CD8-positive, alpha-beta memory T cell (primary cell): ENCODE results near the gene CSF1R. TPM values are rescaled to one million over a fixed set of nuclear protein-coding genes. Genes with fewer than 3 reads are reported as not detected.

ENCODE experiments used
- CTCF ChIA-PET: fragments of 350-600 bp; sonication (Branson Sonifier 250); formaldehyde crosslinking; loops from one replicate; lab custom pipeline; 2021; ENCODE audit warnings: antibody characterized with exemption; lab: Charles Lee
- POLR2A ChIA-PET: fragments of 350-600 bp; sonication (Branson Sonifier 250); formaldehyde crosslinking; loops from one replicate; lab custom pipeline; 2021; ENCODE audit warnings: antibody characterized with exemption; lab: Charles Lee
- DNase-seq, 5 donors: peaks; one replicate each; pipeline versions ENCODE4 v3.0.0 to v3.0.0-alpha.2; 2020 to 2022; ENCODE audit warnings: mixed read lengths in 1 of 5
- H3K27ac ChIP-seq: one replicate; pipeline ENCODE4 v1.7.0; 2013; ENCODE audit warnings: low read depth, mild to moderate bottlenecking, low read length, moderate library complexity
- H3K27me3 ChIP-seq: 2 replicates; pipeline ENCODE4 v1.7.0; 2013; ENCODE audit warnings: low read length, mild to moderate bottlenecking; ENCODE audit not compliant: insufficient read depth, poor library complexity, severe bottlenecking
- H3K36me3 ChIP-seq: 2 replicates; pipeline ENCODE4 v1.7.0; 2013; ENCODE audit warnings: mild to moderate bottlenecking, low read length, moderate library complexity; ENCODE audit not compliant: insufficient read depth
- H3K4me1 ChIP-seq: 2 replicates; pipeline ENCODE4 v1.7.0; 2013; ENCODE audit warnings: mild to moderate bottlenecking, low read length, moderate library complexity; ENCODE audit not compliant: insufficient read depth
- H3K4me3 ChIP-seq: 2 replicates; pipeline ENCODE4 v1.7.0; 2013; ENCODE audit warnings: mild to moderate bottlenecking, low read length
- H3K9me3 ChIP-seq: 2 replicates; pipeline ENCODE4 v1.7.0; 2013; ENCODE audit warnings: mild to moderate bottlenecking, low read length
- H3K27ac Mint-ChIP-seq, 8 donors: one replicate each; pipeline ENCODE4 v1.8.0; 2020 to 2021; ENCODE audit warnings: mixed read lengths in 8 of 8, mild to moderate bottlenecking in 6 of 8, inconsistent platforms in 3 of 8, moderate library complexity in 3 of 8
- H3K27me3 Mint-ChIP-seq, 2 donors: one replicate each; pipeline ENCODE4 v1.8.0; 2020 to 2021; ENCODE audit warnings: mixed read lengths in 2 of 2, mild to moderate bottlenecking in 1 of 2, moderate library complexity in 1 of 2
- H3K36me3 Mint-ChIP-seq, 3 donors: one replicate each; pipeline ENCODE4 v1.8.0; 2020 to 2021; ENCODE audit warnings: mixed read lengths in 3 of 3, inconsistent platforms in 1 of 3, mild to moderate bottlenecking in 1 of 3
- H3K4me1 Mint-ChIP-seq, 3 donors: one replicate each; pipeline ENCODE4 v1.8.0; 2020 to 2021; ENCODE audit warnings: mixed read lengths in 3 of 3, inconsistent platforms in 1 of 3, mild to moderate bottlenecking in 1 of 3
- H3K4me3 Mint-ChIP-seq, 7 donors: one replicate each; pipeline ENCODE4 v1.8.0; 2020 to 2021; ENCODE audit warnings: mixed read lengths in 7 of 7, mild to moderate bottlenecking in 6 of 7, moderate library complexity in 4 of 7, inconsistent platforms in 2 of 7
- H3K9me3 Mint-ChIP-seq, 5 donors: one replicate each; pipeline ENCODE4 v1.8.0; 2020 to 2022; ENCODE audit warnings: mixed read lengths in 5 of 5, mild to moderate bottlenecking in 3 of 5, moderate library complexity in 2 of 5, inconsistent platforms in 1 of 5
- polyA plus RNA-seq: library from polyadenylated mRNA; unstranded; fragments of 300-500 nt; fragmentation: Illumina TruSeq; gene quantifications from one replicate; pipeline ENCODE4 v1.2.3, GENCODE V29; 2021
- total RNA-seq, 2 experiments: library from RNA; stranded (reverse); gene quantifications; one replicate each; pipeline ENCODE4 v1.2.3, GENCODE V29; 2021

The CSF1R gene
- total and polyA plus RNA-seq, 3 experiments from 2014 or later = 0.59 to 2.7 (median 1.7) TPM

DNA sequence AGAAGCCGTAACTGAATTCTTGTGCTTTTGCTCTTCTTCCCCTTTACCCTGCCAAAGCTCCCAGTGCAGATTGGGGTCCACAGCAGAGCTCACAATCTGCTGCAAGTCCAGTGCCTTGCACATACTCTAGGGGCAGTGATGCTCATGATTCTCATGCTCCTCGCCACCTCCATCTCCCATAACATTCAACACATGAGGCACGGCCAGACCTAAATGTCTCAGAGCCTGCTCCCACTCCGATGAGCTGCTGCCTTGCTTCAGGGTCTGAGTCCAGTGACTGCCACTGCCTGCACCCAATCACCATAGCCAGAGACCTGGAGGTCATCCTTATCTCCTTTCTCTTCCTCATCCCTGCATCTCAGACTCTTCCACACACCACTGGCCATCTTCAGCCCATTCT, 10.5 kb downstream of the CSF1R start:
- POLR2A ChIA-PET = no interaction called here
- no peak overlapping the region for H3K4me3 ChIP-seq
- peaks cover 5% of the 10 kb centered on the region for H3K27me3 ChIP-seq
- H3K27ac ChIP-seq = no peak overlapping the region
- H3K9me3 ChIP-seq = no peaks in the 10 kb centered on the region
- H3K27me3 Mint-ChIP-seq = peaks cover 6 to 18% of the 10 kb centered on the region in 2 donors
- no peaks in the 10 kb centered on the region for H3K4me1 Mint-ChIP-seq
- H3K36me3 ChIP-seq = no peaks in the 10 kb centered on the region
- H3K4me3 Mint-ChIP-seq = no peak overlapping the region
- H3K27ac Mint-ChIP-seq = no peak overlapping the region
- H3K36me3 Mint-ChIP-seq = no peaks in the 10 kb centered on the region
- no peak for DNase-seq
- H3K9me3 Mint-ChIP-seq = no peaks in the 10 kb centered on the region
- CTCF ChIA-PET = no interaction called here
- H3K4me1 ChIP-seq = no peaks in the 10 kb centered on the region

GRCh38 chr5:150075233-150075632, 11.1 kb downstream of the CSF1R start:
- Histone ChIP-seq H3K27me3 (peaks cover 5% of the 10 kb centered on the region), H3K4me1 (no peaks in the 10 kb centered on the region), H3K9me3 (no peaks in the 10 kb centered on the region), H3K36me3 (no peaks in the 10 kb centered on the region), H3K4me3 (no peak overlapping the region), H3K27ac (no peak overlapping the region)
- CTCF ChIA-PET = no interaction called here
- Mint-ChIP-seq H3K9me3 (no peaks in the 10 kb centered on the region), H3K36me3 (no peaks in the 10 kb centered on the region), H3K27me3 (peaks cover 6 to 18% of the 10 kb centered on the region in 2 donors), H3K4me3 (no peak overlapping the region), H3K27ac (no peak overlapping the region), H3K4me1 (no peaks in the 10 kb centered on the region)
- POLR2A ChIA-PET = no interaction called here
- no peak for DNase-seq

- Mint-ChIP-seq H3K27me3 (peaks cover 3 to 10% of the 10 kb centered on the region in 2 donors), H3K4me3 (no peak overlapping the region), H3K36me3 (no peaks in the 10 kb centered on the region), H3K9me3 (no peaks in the 10 kb centered on the region), H3K4me1 (no peaks in the 10 kb centered on the region), H3K27ac (no peak overlapping the region)
- Histone ChIP-seq H3K27me3 (peaks cover 5% of the 10 kb centered on the region), H3K36me3 (no peaks in the 10 kb centered on the region), H3K27ac (no peak overlapping the region), H3K4me3 (no peak overlapping the region), H3K9me3 (no peaks in the 10 kb centered on the region), H3K4me1 (no peaks in the 10 kb centered on the region)
- DNase-seq = no peak
- ChIA-PET CTCF (interaction anchor here (0.9 kb wide), 1 partner anchor 11 kb away, joined by 3 read pairs; no protein-coding TSS in a partner anchor), POLR2A (no interaction called here)
These were observed 12.7 kb downstream of the CSF1R start for GRCh38 chr5:150073677-150074076.

DNA sequence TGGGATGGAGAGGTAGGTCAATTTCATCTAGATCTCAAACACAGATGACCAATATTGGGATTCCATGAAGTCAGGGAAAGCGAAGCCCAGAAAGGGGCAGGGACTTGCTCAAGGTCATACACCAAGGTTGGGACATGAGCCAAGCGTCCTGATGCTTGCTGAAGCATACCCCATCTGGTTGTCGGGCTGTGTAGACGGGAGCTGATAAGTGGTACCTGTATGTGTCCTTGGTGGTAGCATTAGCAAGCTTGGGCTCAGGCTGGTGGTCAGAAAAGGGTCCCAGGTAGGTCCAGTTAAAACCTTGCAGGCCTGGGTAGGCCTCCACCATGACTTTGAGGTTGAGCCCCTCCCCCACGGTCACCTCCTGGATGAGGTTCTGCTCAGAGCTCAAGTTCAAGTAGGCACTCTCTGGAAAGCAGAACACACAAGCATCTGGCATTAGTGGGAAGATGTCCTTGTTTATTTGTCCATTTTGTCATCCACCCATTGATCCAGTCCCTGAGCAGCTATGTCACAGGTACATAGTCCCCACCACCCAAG, 13.2 kb downstream of the CSF1R start:
- H3K27me3 ChIP-seq = peaks cover 5% of the 10 kb centered on the region
- no peaks in the 10 kb centered on the region for H3K4me1 Mint-ChIP-seq
- no peak overlapping the region for H3K4me3 ChIP-seq
- no peaks in the 10 kb centered on the region for H3K36me3 ChIP-seq
- peaks cover 2 to 6% of the 10 kb centered on the region in 2 donors for H3K27me3 Mint-ChIP-seq
- H3K9me3 Mint-ChIP-seq = no peaks in the 10 kb centered on the region
- POLR2A ChIA-PET = no interaction called here
- no peaks in the 10 kb centered on the region for H3K4me1 ChIP-seq
- CTCF ChIA-PET = no interaction called here
- no peak for DNase-seq
- no peak overlapping the region for H3K4me3 Mint-ChIP-seq
- H3K27ac ChIP-seq = no peak overlapping the region
- no peaks in the 10 kb centered on the region for H3K9me3 ChIP-seq
- H3K36me3 Mint-ChIP-seq = no peaks in the 10 kb centered on the region
- H3K27ac Mint-ChIP-seq = no peak overlapping the region

- Mint-ChIP-seq H3K27me3 (peaks cover 0 to 2% of the 10 kb centered on the region in 2 donors), H3K4me3 (no peak overlapping the region)
- DNase-seq = no peak
These were observed 15.5 kb downstream of the CSF1R start for GRCh38 chr5:150070821-150071220.

GRCh38 chr5:150069672-150070627, 16.4 kb downstream of the CSF1R start:
- Mint-ChIP-seq H3K27ac (no peak overlapping the region), H3K4me3 (no peak overlapping the region), H3K9me3 (no peaks in the 10 kb centered on the region), H3K36me3 (no peaks in the 10 kb centered on the region), H3K27me3 (peaks cover 0 to 2% of the 10 kb centered on the region in 2 donors), H3K4me1 (peaks cover 4 to 7% (median 4%) of the 10 kb centered on the region in 3 donors)
- Histone ChIP-seq H3K4me3 (no peak overlapping the region), H3K36me3 (no peaks in the 10 kb centered on the region), H3K4me1 (no peaks in the 10 kb centered on the region), H3K27ac (no peak overlapping the region), H3K27me3 (peaks cover under 1% of the 10 kb centered on the region), H3K9me3 (no peaks in the 10 kb centered on the region)
- ChIA-PET POLR2A (no interaction called here), CTCF (interaction anchor here (1.2 kb wide), 1 partner anchor 15 kb away, joined by 3 read pairs; no protein-coding TSS in a partner anchor)
- no peak for DNase-seq

More at GRCh38 chr5:150070821-150071220, 15.5 kb downstream of the CSF1R start:
- H3K27me3 ChIP-seq = peaks cover 5% of the 10 kb centered on the region
- no peaks in the 10 kb centered on the region for H3K36me3 ChIP-seq
- ChIA-PET CTCF (no interaction called here), POLR2A (no interaction called here)
- H3K4me1 ChIP-seq = no peaks in the 10 kb centered on the region
- H3K27ac Mint-ChIP-seq = no peak overlapping the region
- no peak overlapping the region for H3K27ac ChIP-seq
- no peaks in the 10 kb centered on the region for H3K36me3 Mint-ChIP-seq
- no peaks in the 10 kb centered on the region for H3K9me3 Mint-ChIP-seq
- H3K9me3 ChIP-seq = no peaks in the 10 kb centered on the region
- H3K4me1 Mint-ChIP-seq = peaks cover 4 to 7% (median 4%) of the 10 kb centered on the region in 3 donors
- H3K4me3 ChIP-seq = no peak overlapping the region

DNA sequence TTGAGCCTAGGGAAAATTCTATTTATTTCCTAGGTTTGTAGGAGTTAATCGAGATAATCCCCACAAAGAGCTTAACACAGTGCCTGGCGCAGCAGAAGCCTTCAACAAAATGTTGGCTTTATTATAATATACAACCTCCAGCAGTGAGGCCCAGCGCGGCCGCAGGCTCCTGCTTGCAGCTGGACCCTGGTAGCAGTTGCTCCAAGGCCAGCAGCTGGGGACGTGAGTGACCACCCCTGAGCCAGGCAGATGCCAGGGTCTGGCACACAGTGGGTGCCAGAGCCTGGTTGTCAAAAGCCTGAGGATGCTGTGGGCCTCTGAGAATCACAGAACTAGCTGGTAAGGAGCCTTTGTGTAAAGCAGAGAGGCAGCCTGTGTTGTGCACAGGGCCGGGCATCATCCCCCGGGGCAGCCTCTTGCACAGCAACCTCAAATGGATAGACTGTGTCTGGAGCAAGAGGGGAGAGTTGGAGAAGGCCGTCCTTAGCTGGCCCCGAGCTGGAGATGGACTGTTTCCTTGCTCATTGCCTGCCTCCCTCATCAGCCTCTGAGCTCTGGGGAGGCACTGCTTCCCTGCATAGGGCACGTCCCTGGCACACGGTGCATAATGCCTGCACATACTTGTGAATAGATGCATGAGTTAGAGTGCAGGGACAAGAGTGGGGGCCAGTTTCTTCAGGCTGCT, 17.3 kb downstream of the CSF1R start:
- H3K4me3 Mint-ChIP-seq = no peak overlapping the region
- DNase-seq = no peak
- H3K9me3 Mint-ChIP-seq = no peaks in the 10 kb centered on the region
- H3K36me3 Mint-ChIP-seq = no peaks in the 10 kb centered on the region
- H3K27me3 ChIP-seq = no peaks in the 10 kb centered on the region
- ChIA-PET CTCF (interaction anchor here (1.2 kb wide), 1 partner anchor 14 kb away, joined by 3 read pairs; no protein-coding TSS in a partner anchor), POLR2A (no interaction called here)
- H3K36me3 ChIP-seq = no peaks in the 10 kb centered on the region
- H3K9me3 ChIP-seq = no peaks in the 10 kb centered on the region
- no peak overlapping the region for H3K4me3 ChIP-seq
- H3K27ac ChIP-seq = no peak overlapping the region
- H3K4me1 Mint-ChIP-seq = peaks cover 4 to 7% (median 4%) of the 10 kb centered on the region in 3 donors
- peaks cover 0 to 2% of the 10 kb centered on the region in 2 donors for H3K27me3 Mint-ChIP-seq
- no peaks in the 10 kb centered on the region for H3K4me1 ChIP-seq
- H3K27ac Mint-ChIP-seq = no peak overlapping the region
